Neural cell (in vitro differentiated cells): ENCODE results near the gene DENND2A. TPM values are rescaled to one million over a fixed set of nuclear protein-coding genes. Genes with fewer than 3 reads are reported as not detected.

ENCODE experiments used
- H2AFZ ChIP-seq: fragments of 200-600, 300-800 bp; sonication (generic), shearing (Covaris generic); 2 replicates; pipeline ENCODE4 v1.6.0; 2014; ENCODE audit warnings: low read depth, mild to moderate bottlenecking, antibody characterized with exemption, low read length, moderate library complexity
- H3F3A ChIP-seq: fragments of 200-600 bp; shearing (Covaris generic); 2 replicates; pipeline ENCODE4 v1.6.1; 2016; ENCODE audit warnings: mild to moderate bottlenecking, moderate library complexity, mixed read lengths, antibody characterized with exemption, low read length; ENCODE audit not compliant: insufficient read depth, poor library complexity, severe bottlenecking
- H3K27ac ChIP-seq: fragments of 200-600, 300-800 bp; sonication (generic), shearing (Covaris generic); 2 replicates; pipeline ENCODE4 v1.5.1; 2014; ENCODE audit warnings: mild to moderate bottlenecking, low read length, moderate library complexity
- H3K27me3 ChIP-seq: fragments of 300-800, 200-600 bp; sonication (generic), shearing (Covaris generic); 2 replicates; pipeline ENCODE4 v1.6.0; 2014; ENCODE audit warnings: mild to moderate bottlenecking, low read depth, low read length, moderate library complexity; ENCODE audit not compliant: insufficient read depth
- H3K36me3 ChIP-seq: fragments of 300-800, 200-600 bp; sonication (generic), shearing (Covaris generic); 2 replicates; pipeline ENCODE4 v1.5.1; 2014; ENCODE audit warnings: mild to moderate bottlenecking, antibody characterized with exemption, low read length, moderate library complexity; ENCODE audit not compliant: insufficient read depth
- H3K4me2 ChIP-seq: fragments of 300-800, 200-600 bp; sonication (generic), shearing (Covaris generic); 2 replicates; pipeline ENCODE4 v1.6.0; 2014; ENCODE audit warnings: mild to moderate bottlenecking, low read length
- H3K4me3 ChIP-seq: fragments of 300-800, 200-600 bp; sonication (generic), shearing (Covaris generic); 2 replicates; pipeline ENCODE4 v1.5.1; 2014; ENCODE audit warnings: mild to moderate bottlenecking, low read length, moderate library complexity
- H3K79me2 ChIP-seq: fragments of 200-600 bp; shearing (Covaris generic); replicated peaks from 2 replicates; pipeline ENCODE4 v1.6.0; 2014; ENCODE audit warnings: mild to moderate bottlenecking, low read length, moderate library complexity; ENCODE audit not compliant: insufficient read depth
- H3K9ac ChIP-seq: fragments of 300-800, 200-600 bp; sonication (generic), shearing (Covaris generic); 2 replicates; pipeline ENCODE4 v1.6.1; 2016; ENCODE audit warnings: mild to moderate bottlenecking, low read length, mixed read lengths
- H3K9me2 ChIP-seq: fragments of 200-600 bp; shearing (Covaris generic); 2 replicates; pipeline ENCODE4 v1.6.1; 2016; ENCODE audit warnings: mild to moderate bottlenecking, low read length, mixed read lengths; ENCODE audit not compliant: insufficient read depth
- H3K9me3 ChIP-seq: fragments of 200-600, 300-800 bp; sonication (generic), shearing (Covaris generic); 2 replicates; pipeline ENCODE4 v1.6.1; 2016; ENCODE audit warnings: mild to moderate bottlenecking, mixed run types, low read length, moderate library complexity, mixed read lengths
- H4K20me1 ChIP-seq: fragments of 200-600 bp; shearing (Covaris generic); 2 replicates; pipeline ENCODE4 v1.6.1; 2016; ENCODE audit warnings: mild to moderate bottlenecking, mixed run types; ENCODE audit not compliant: insufficient read depth
- CTCF ChIP-seq: fragments of 450-650 bp; IDR thresholded peaks from 2 replicates; pipeline ENCODE4 v1.5.1; 2014; ENCODE audit warnings: antibody characterized with exemption, mild to moderate bottlenecking, moderate library complexity; ENCODE audit not compliant: poor library complexity, severe bottlenecking
- EP300 ChIP-seq: fragments of 450-650 bp; conservative IDR thresholded peaks from 2 replicates; pipeline ENCODE4 v1.6.1; 2014; ENCODE audit warnings: antibody characterized with exemption, mild to moderate bottlenecking, moderate library complexity; ENCODE audit not compliant: poor library complexity, severe bottlenecking
- EZH2 ChIP-seq: fragments of 200-600, 300-800 bp; shearing (Covaris generic), sonication (generic); IDR thresholded peaks from 2 replicates; pipeline ENCODE4 v1.6.1; 2014; ENCODE audit warnings: antibody characterized with exemption, low read length, borderline replicate concordance, mild to moderate bottlenecking; ENCODE audit not compliant: insufficient read depth, poor library complexity, severe bottlenecking
- MXI1 ChIP-seq: fragments of 450-650 bp; conservative IDR thresholded peaks from 2 replicates; pipeline ENCODE4 v1.6.1; 2014; ENCODE audit warnings: antibody characterized with exemption, mild to moderate bottlenecking; ENCODE audit not compliant: poor library complexity, severe bottlenecking
- POLR2AphosphoS5 ChIP-seq: IDR thresholded peaks from 2 replicates; pipeline ENCODE4 v1.6.1; 2012
- RAD21 ChIP-seq: fragments of 450-650 bp; conservative IDR thresholded peaks from 2 replicates; pipeline ENCODE4 v1.6.1; 2014; ENCODE audit warnings: antibody characterized with exemption, mild to moderate bottlenecking, moderate library complexity
- REST ChIP-seq: IDR thresholded peaks from 2 replicates; pipeline ENCODE4 v1.6.1; 2012; ENCODE audit warnings: borderline replicate concordance
- SMC3 ChIP-seq: fragments of 450-650 bp; conservative IDR thresholded peaks from 2 replicates; pipeline ENCODE4 v1.6.1; 2014; ENCODE audit warnings: antibody characterized with exemption, mild to moderate bottlenecking, moderate library complexity; ENCODE audit not compliant: poor library complexity
- TAF1 ChIP-seq: IDR thresholded peaks from 2 replicates; pipeline ENCODE4 v1.6.1; 2012; ENCODE audit warnings: low read depth
- polyA plus RNA-seq: library from polyadenylated mRNA; depleted of rRNA; stranded (reverse); fragments of >200 nt; gene quantifications from 2 replicates; pipeline ENCODE4 v1.2.3, GENCODE V29; 2014
- small RNA-seq, 3 experiments: library from RNA; depleted of rRNA; stranded (forward); fragments of <200 nt; gene quantifications; one replicate each; pipeline ENCODE3, GENCODE V24; 2012

The DENND2A gene
- polyA plus RNA-seq, 1 donor from 2014 or later, result 21.7 TPM

GRCh38 chr7:140475747-140476333 lies 164.8 kb downstream of the DENND2A start:
- Histone ChIP-seq H3K4me2 (no peak overlapping the region), H3K79me2 (peaks cover 71% of the 10 kb centered on the region), H2AFZ (no peak overlapping the region), H3K27me3 (no peaks in the 10 kb centered on the region), H3K9me3 (no peaks in the 10 kb centered on the region), H3K9me2 (no peaks in the 10 kb centered on the region), H4K20me1 (peaks cover 13% of the 10 kb centered on the region), H3K9ac (no peak overlapping the region), H3K36me3 (no peaks in the 10 kb centered on the region), H3F3A (no peaks in the 10 kb centered on the region), H3K27ac (no peak overlapping the region), H3K4me3 (peak overlapping the region; percentile 98)
- TF ChIP-seq SMC3, result peak; percentile 84
- no peak for TF ChIP-seq EP300
- no peak for TF ChIP-seq REST
- TF ChIP-seq CTCF, result peak; percentile 83
- TF ChIP-seq TAF1, result no peak
- TF ChIP-seq RAD21, result peak; percentile 84
- TF ChIP-seq MXI1, result no peak
- no peak for TF ChIP-seq POLR2AphosphoS5
- no peak for TF ChIP-seq EZH2

Small RNA genes within 50 kb of the gene (small RNA-seq; reads per million reads assigned to genes)
- 0 to 1.2 (median 0) reads per million in 3 experiments for gene RF00019
- gene RN7SL771P, result 0 reads per million in 3 experiments

Other genes with a start within 250 kb of the DENND2A start
- 176 and 181 TPM in 2 replicates for gene SLC37A3, start 242.3 kb downstream of the DENND2A start, polyA plus RNA-seq
- not detected in 2 replicates for gene RAB19, start 236.8 kb downstream of the DENND2A start, polyA plus RNA-seq
- 227 and 251 TPM in 2 replicates for gene MKRN1, start 161.3 kb downstream of the DENND2A start, polyA plus RNA-seq
- 18.3 and 20.2 TPM in 2 replicates for gene ADCK2, start 32.1 kb upstream of the DENND2A start, polyA plus RNA-seq
- 704 and 745 TPM in 2 replicates for gene NDUFB2, start 55.9 kb upstream of the DENND2A start, polyA plus RNA-seq